ENCODE measurements around the gene DMBT1. TPM values are rescaled to one million over a fixed set of nuclear protein-coding genes. Genes with fewer than 3 reads are reported as not detected.

The DMBT1 gene
- total RNA-seq, 1 experiment from 2014 or later = 0.13 TPM

- ChIA-PET CTCF (no interaction called here), POLR2A (no interaction called here)
- Mint-ChIP-seq H3K36me3 (no peaks in the 10 kb centered on the region), H3K4me1 (peaks cover 2% of the 10 kb centered on the region; the same call in 1 of the 2 replicates), H3K27ac (no peak overlapping the region), H3K4me3 (no peak overlapping the region), H3K9me3 (0 out of 2 replicates have a peak, but pooled peaks cover 4% of the 10 kb centered on the region), H3K27me3 (ENCODE audit: low read depth) (no peaks in the 10 kb centered on the region)
- DNase-seq (ENCODE audit: low spot score) (no peak), ATAC-seq (no peak)
- TF ChIP-seq ZNF416 (CRISPR knock-in tag; IDR thresholded peaks at IDR 0.05) (no peak), AFF4 (CRISPR knock-in tag; IDR thresholded peaks at IDR 0.05; ENCODE audit: borderline replicate concordance) (no peak), EMX1 (CRISPR knock-in tag; IDR thresholded peaks at IDR 0.05) (no peak), TEAD4 (CRISPR knock-in tag; IDR thresholded peaks at IDR 0.05) (no peak), NR1H2 (CRISPR knock-in tag; IDR thresholded peaks at IDR 0.05) (no peak), NR2C2 (CRISPR knock-in tag; IDR thresholded peaks at IDR 0.05) (no peak), MAX (CRISPR knock-in tag; IDR thresholded peaks at IDR 0.05) (no peak), ETV6 (CRISPR knock-in tag; IDR thresholded peaks at IDR 0.05) (no peak), SP1 (CRISPR knock-in tag; conservative IDR thresholded peaks at IDR 0.05) (no peak), ARID4B (CRISPR knock-in tag; IDR thresholded peaks at IDR 0.05; ENCODE audit: borderline replicate concordance) (no peak), ZMAT4 (CRISPR knock-in tag; IDR thresholded peaks at IDR 0.05) (no peak)
- TF ChIP-seq, protein P1, sequence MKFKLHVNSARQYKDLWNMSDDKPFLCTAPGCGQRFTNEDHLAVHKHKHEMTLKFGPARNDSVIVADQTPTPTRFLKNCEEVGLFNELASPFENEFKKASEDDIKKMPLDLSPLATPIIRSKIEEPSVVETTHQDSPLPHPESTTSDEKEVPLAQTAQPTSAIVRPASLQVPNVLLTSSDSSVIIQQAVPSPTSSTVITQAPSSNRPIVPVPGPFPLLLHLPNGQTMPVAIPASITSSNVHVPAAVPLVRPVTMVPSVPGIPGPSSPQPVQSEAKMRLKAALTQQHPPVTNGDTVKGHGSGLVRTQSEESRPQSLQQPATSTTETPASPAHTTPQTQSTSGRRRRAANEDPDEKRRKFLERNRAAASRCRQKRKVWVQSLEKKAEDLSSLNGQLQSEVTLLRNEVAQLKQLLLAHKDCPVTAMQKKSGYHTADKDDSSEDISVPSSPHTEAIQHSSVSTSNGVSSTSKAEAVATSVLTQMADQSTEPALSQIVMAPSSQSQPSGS (CRISPR knock-in tag; IDR thresholded peaks at IDR 0.05; ENCODE audit: borderline replicate concordance, low read depth) = no peak
- TF ChIP-seq, protein P2, sequence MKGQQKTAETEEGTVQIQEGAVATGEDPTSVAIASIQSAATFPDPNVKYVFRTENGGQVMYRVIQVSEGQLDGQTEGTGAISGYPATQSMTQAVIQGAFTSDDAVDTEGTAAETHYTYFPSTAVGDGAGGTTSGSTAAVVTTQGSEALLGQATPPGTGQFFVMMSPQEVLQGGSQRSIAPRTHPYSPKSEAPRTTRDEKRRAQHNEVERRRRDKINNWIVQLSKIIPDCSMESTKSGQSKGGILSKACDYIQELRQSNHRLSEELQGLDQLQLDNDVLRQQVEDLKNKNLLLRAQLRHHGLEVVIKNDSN (CRISPR knock-in tag; IDR thresholded peaks at IDR 0.05) = no peak
Measured at GRCh38 chr10:122643931-122644534, 83.5 kb downstream of the DMBT1 start.
